Adrenal gland (tissue), 12 donors: ENCODE measurements around the gene TLE3. TPM values are rescaled to one million over a fixed set of nuclear protein-coding genes. Genes with fewer than 3 reads are reported as not detected.

Experiments used
- DNase-seq, 7 donors: peaks; one replicate each; pipeline ENCODE4 v3.0.0-alpha.2; 2019 to 2020
- H3K27ac ChIP-seq, 5 donors: fragments of 200-600 bp; sonication (generic) in 4 of 5; 1 replicate in 3 of 5; 2 replicates in 2 of 5; pipeline versions ENCODE4 v1.5.1 to v1.8.0; 2016 to 2020; ENCODE audit warnings: mild to moderate bottlenecking in 1 of 5
- H3K27me3 ChIP-seq: fragments of 200-600 bp; 2 replicates; pipeline ENCODE4 v1.8.0; 2021
- H3K36me3 ChIP-seq, 2 donors: fragments of 200-600 bp; replicated peaks in 1 of 2; 1 replicate in 1 of 2; 2 replicates in 1 of 2; pipeline versions ENCODE4 v1.5.1 to v1.8.0; 2018 to 2022
- H3K4me1 ChIP-seq, 2 donors: fragments of 200-600 bp; replicated peaks in 1 of 2; 1 replicate in 1 of 2; 2 replicates in 1 of 2; pipeline versions ENCODE4 v1.5.1 to v1.8.0; 2018 to 2021
- H3K4me3 ChIP-seq, 4 donors: fragments of 200-600 bp; sonication (generic) in 3 of 4; one replicate each; pipeline ENCODE4 v1.5.1; 2016 to 2018
- H3K9me3 ChIP-seq, 3 donors: fragments of 200-600 bp; sonication (generic) in 1 of 3; replicated peaks in 1 of 3; 1 replicate in 2 of 3; 2 replicates in 1 of 3; pipeline versions ENCODE4 v1.5.1 to v1.8.0; 2016 to 2021
- CTCF ChIP-seq, 6 experiments: fragments of 450-650 bp in 4 of 6; fragments of 200-600 bp in 2 of 6; sonication (generic) in 1 of 6; IDR thresholded peaks; 1 replicate in 5 of 6; 2 replicates in 1 of 6; pipeline versions ENCODE4 v1.5.1 to v1.8.0; 2016 to 2021; ENCODE audit warnings: antibody characterized with exemption in 6 of 6, mild to moderate bottlenecking in 2 of 6, moderate library complexity in 1 of 6
- POLR2A ChIP-seq, 2 donors: fragments of 450-650 bp; IDR thresholded peaks; one replicate each; pipeline ENCODE4 v1.6.1; 2017; ENCODE audit warnings: antibody characterized with exemption in 2 of 2, mild to moderate bottlenecking in 2 of 2, moderate library complexity in 1 of 2
- WGBS, 4 donors: extraction: QIAGEN DNeasy Blood & Tissue Kit in 2 of 4; methylation state at CpG; one replicate each; pipeline versions ENCODE4 v1.1.5 to v1.1.7; 2013 to 2017; 5-methylcytosine and 5-hydroxymethylcytosine counted together
- intact Hi-C, 2 donors: fragments of 100-400 bp; cut with DNase I; formaldehyde crosslinking; loops; one replicate each; pipeline versions ENCODE4 v1.14.1 to v1.15.0; 2022 to 2023
- polyA plus RNA-seq, 3 donors: library from polyadenylated mRNA; stranded (reverse); fragments of 200-250 nt in 2 of 3; fragments of 350-450 nt in 1 of 3; fragmentation: Illumina TruSeq in 1 of 3; extraction: RNeasy Lipid Tissue Mini Kit (QIAGEN cat#74804) in 1 of 3; gene quantifications; one replicate each; pipeline ENCODE4 v1.2.3, GENCODE V29; 2013 to 2014
- total RNA-seq, 9 donors: library from RNA; depleted of rRNA in 4 of 9; stranded (reverse); fragments of >200 nt in 4 of 9; fragments of 120-200 nt in 1 of 9; fragmentation: NEBNext Ultra II Directional in 1 of 9; extraction: Animal tissue kit (Norgen Biotek cat#: 25700) in 1 of 9; gene quantifications; one replicate each; pipeline versions ENCODE4 v1.1.0 to v1.2.4, GENCODE V29; 2013 to 2023
- donor health status: healthy with polysubstance abuse.
- donor health status: Bipolar disorder and iron deficiency.
- donor health status: DM: yes; HTN: yes; CAD: no.
- donor health status: DM: no; HTN: no; CAD: no.
- donor health status: DM: no; HTN: no; CAD: no.
- donor health status: DM: yes; HTN: yes; CAD: no.

TLE3 gene
- total and polyA plus RNA-seq, 12 donors = 1.6 to 73.3 (median 28.1) TPM

DNA sequence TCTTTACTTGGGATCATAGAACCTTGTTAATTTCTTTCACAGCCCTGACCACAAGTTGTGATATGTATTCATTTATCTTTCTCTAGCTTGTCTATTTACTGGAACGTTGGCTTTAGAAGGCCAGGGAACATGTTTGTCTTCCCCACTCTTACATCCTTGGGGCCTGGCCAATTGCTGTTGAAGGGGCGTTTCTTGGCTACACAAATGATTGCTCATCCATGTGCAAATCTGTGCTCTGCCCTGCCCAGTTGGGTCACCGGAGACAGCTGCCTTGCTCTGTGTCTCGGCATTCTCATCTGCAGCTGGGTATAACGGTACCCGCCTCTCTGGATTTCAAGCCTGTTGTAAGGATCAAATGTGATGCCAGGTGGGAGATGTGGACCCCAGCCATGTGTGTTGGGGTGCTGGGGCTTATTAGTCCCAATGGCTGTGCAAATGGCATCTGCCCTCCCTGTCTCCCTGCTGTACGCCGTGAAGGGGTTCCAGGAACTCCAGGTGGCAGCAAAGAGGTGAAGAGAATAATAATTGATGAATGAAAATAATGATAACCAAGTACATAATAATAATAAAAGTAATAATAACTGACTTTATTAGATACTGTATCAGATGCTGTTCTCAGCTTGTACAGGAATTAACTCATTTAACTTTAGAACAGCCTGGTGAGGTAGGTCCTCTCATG lies 24.0 kb upstream of the TLE3 start:
- Histone ChIP-seq H3K4me1 (peaks cover 5 to 8% of the 10 kb centered on the region in 2 donors), H3K9me3 (no peaks in the 10 kb centered on the region), H3K4me3 (no peak overlapping the region), H3K36me3 (no peaks in the 10 kb centered on the region), H3K27ac (peak overlapping the region in 2 of 5 donors; percentile 25 to 32), H3K27me3 (no peaks in the 10 kb centered on the region)
- intact Hi-C loops = no loop called here
- TF ChIP-seq CTCF (IDR thresholded peaks at IDR 0.05) = no peak
- TF ChIP-seq POLR2A (IDR thresholded peaks at IDR 0.05) = no peak
- 48 to 64% (median 52%) methylated on average over 8 of the region's 8 CpGs for WGBS, 4 donors
- peak; percentile 59 to 92 (median 84) for DNase-seq

GRCh38 chr15:70120958-70121623 lies 23.4 kb upstream of the TLE3 start:
- intact Hi-C loops = no loop called here
- peak overlapping the region in 2 of 5 donors; percentile 7 to 25 for H3K27ac ChIP-seq
- no peaks in the 10 kb centered on the region for H3K9me3 ChIP-seq
- TF ChIP-seq CTCF (IDR thresholded peaks at IDR 0.05) = no peak
- WGBS, 4 donors = 70 to 89% (median 83%) methylated on average over 10 of the region's 10 CpGs
- DNase-seq = no peak
- no peak overlapping the region for H3K4me3 ChIP-seq
- H3K4me1 ChIP-seq = peaks cover 5 to 8% of the 10 kb centered on the region in 2 donors
- no peaks in the 10 kb centered on the region for H3K36me3 ChIP-seq
- no peaks in the 10 kb centered on the region for H3K27me3 ChIP-seq

- Histone ChIP-seq H3K4me3 (no peak overlapping the region), H3K27ac (no peak overlapping the region), H3K9me3 (no peaks in the 10 kb centered on the region), H3K4me1 (peaks cover 5 to 8% of the 10 kb centered on the region in 2 donors), H3K27me3 (no peaks in the 10 kb centered on the region), H3K36me3 (no peaks in the 10 kb centered on the region)
- 59 to 97% (median 81%) methylated on average over 3 to 5 of the region's 5 CpGs for WGBS, 4 donors
- TF ChIP-seq POLR2A (IDR thresholded peaks at IDR 0.05) (no peak), CTCF (IDR thresholded peaks at IDR 0.05) (no peak)
- no peak for DNase-seq
- intact Hi-C loops = no loop called here
Measured at GRCh38 chr15:70119911-70120508, 22.3 kb upstream of the TLE3 start.

DNA sequence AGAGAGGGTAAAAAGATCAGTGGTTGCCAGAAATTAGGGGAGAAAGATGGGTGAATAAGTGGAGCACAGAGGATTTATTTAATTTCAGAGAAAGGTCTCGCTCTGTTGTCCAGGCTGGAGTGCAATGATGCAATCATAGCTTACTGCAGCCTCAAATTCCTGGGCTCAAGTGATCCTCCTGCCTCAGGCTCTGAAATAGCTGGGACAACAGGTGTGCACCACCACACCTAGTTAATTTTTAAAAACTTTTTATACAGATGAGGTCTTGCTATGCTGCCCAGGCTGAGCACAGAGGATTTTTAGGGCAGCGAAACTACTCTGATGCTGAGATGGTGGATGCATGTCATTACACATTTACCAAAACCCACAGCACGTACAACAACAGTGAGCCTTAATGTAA lies 20.9 kb upstream of the TLE3 start:
- no peak for DNase-seq
- Histone ChIP-seq H3K36me3 (no peaks in the 10 kb centered on the region), H3K9me3 (no peaks in the 10 kb centered on the region), H3K27me3 (no peaks in the 10 kb centered on the region), H3K27ac (no peak overlapping the region), H3K4me1 (peaks cover 5 to 11% of the 10 kb centered on the region in 2 donors), H3K4me3 (no peak overlapping the region)
- 93 to 98% (median 95%) methylated on average over 3 of the region's 3 CpGs for WGBS, 4 donors
- TF ChIP-seq CTCF (IDR thresholded peaks at IDR 0.05) (no peak), POLR2A (IDR thresholded peaks at IDR 0.05) (no peak)
- intact Hi-C loops = no loop called here
